Jurkat, Clone E6-1 (cell line): ENCODE results near the gene FOXP3. TPM values are rescaled to one million over a fixed set of nuclear protein-coding genes. Genes with fewer than 3 reads are reported as not detected.
"Not testable (repeated sequence)": the region's sequence is repeated elsewhere in the genome, so short reads cannot be mapped to it uniquely, and the experiment has no call there.

Experiments
- DNase-seq: peaks from one replicate; pipeline ENCODE4 v3.0.0-alpha.2; 2011; ENCODE audit warnings: low read depth, low spot score
- H3K4me3 ChIP-seq: 2 replicates; pipeline ENCODE4 v1.5.1; 2011; ENCODE audit warnings: mild to moderate bottlenecking, low read length, control low read depth, moderate library complexity
- polyA plus RNA-seq: library from polyadenylated mRNA; unstranded; fragments of >200 nt; gene quantifications from one replicate; pipeline ENCODE4 v1.2.1, GENCODE V29; 2012; ENCODE audit warnings: missing spikeins; ENCODE audit not compliant: insufficient read length, insufficient read depth

FOXP3 gene
- 0.39 TPM for polyA plus RNA-seq

- H3K4me3 ChIP-seq = no peak within 1 kb of the TSS
- no peak for DNase-seq
Measured at GRCh38 chrX:49264460-49264859, at the start of gene FOXP3. TSS of gene FOXP3 (minus strand) at chrX:49264710. CDS start at chrX:49258505, 6,205 bp downstream.

GRCh38 chrX:49312176-49312575, 47.7 kb upstream of the FOXP3 start:
- no peak overlapping the region for H3K4me3 ChIP-seq
- no peak for DNase-seq

- no peak for DNase-seq
- no peak overlapping the region for H3K4me3 ChIP-seq
Measured at GRCh38 chrX:49310371-49310770, 45.9 kb upstream of the FOXP3 start.

- no peak overlapping the region for H3K4me3 ChIP-seq
- DNase-seq = no peak
Measured at GRCh38 chrX:49309401-49309981, 45.0 kb upstream of the FOXP3 start.

GRCh38 chrX:49308604-49309269, 44.2 kb upstream of the FOXP3 start:
- H3K4me3 ChIP-seq = no peak overlapping the region
- DNase-seq = no peak

- H3K4me3 ChIP-seq, DNase-seq: not testable (repeated sequence)
Measured at GRCh38 chrX:49307775-49308174, 43.3 kb upstream of the FOXP3 start.

GRCh38 chrX:49303346-49303745, 38.8 kb upstream of the FOXP3 start, which contains the start of gene GAGE10:
TSS of gene GAGE10 (plus strand) at chrX:49303646. CDS start at chrX:49304860, 1,214 bp downstream.
- no peak for DNase-seq
- H3K4me3 ChIP-seq = no peak within 1 kb of the TSS

GRCh38 chrX:49300703-49301102, 36.2 kb upstream of the FOXP3 start:
- no peak for DNase-seq
- no peak overlapping the region for H3K4me3 ChIP-seq

GRCh38 chrX:49299293-49299692, 34.8 kb upstream of the FOXP3 start:
- H3K4me3 ChIP-seq, DNase-seq: not testable (repeated sequence)

- H3K4me3 ChIP-seq = no peak overlapping the region
- DNase-seq = no peak
Measured at GRCh38 chrX:49292400-49293362, 28.2 kb upstream of the FOXP3 start.

- H3K4me3 ChIP-seq = no peak overlapping the region
Measured at GRCh38 chrX:49291615-49292337, 27.3 kb upstream of the FOXP3 start.

GRCh38 chrX:49290215-49290614, 25.7 kb upstream of the FOXP3 start:
- no peak for DNase-seq
- no peak overlapping the region for H3K4me3 ChIP-seq

More at GRCh38 chrX:49291615-49292337, 27.3 kb upstream of the FOXP3 start:
- peak; percentile 50 for DNase-seq

GRCh38 chrX:49287665-49288064, 23.2 kb upstream of the FOXP3 start:
- DNase-seq = peak; percentile 26
- H3K4me3 ChIP-seq = no peak overlapping the region

- no peak overlapping the region for H3K4me3 ChIP-seq
- no peak for DNase-seq
Measured at GRCh38 chrX:49286581-49286980, 22.1 kb upstream of the FOXP3 start.

GRCh38 chrX:49286136-49286535, 21.6 kb upstream of the FOXP3 start:
- H3K4me3 ChIP-seq = no peak overlapping the region
- no peak for DNase-seq

GRCh38 chrX:49284212-49284611, 19.7 kb upstream of the FOXP3 start:
- no peak overlapping the region for H3K4me3 ChIP-seq
- no peak for DNase-seq

- no peak for DNase-seq
- H3K4me3 ChIP-seq = no peak overlapping the region
Measured at GRCh38 chrX:49282647-49283011, 18.1 kb upstream of the FOXP3 start.

- no peak overlapping the region for H3K4me3 ChIP-seq
- DNase-seq = no peak
Measured at GRCh38 chrX:49278081-49278480, 13.6 kb upstream of the FOXP3 start.

GRCh38 chrX:49277535-49277830, 13.0 kb upstream of the FOXP3 start:
- H3K4me3 ChIP-seq = no peak overlapping the region
- no peak for DNase-seq
